NCI-H2171 (cell line): Measurements from ENCODE around the gene NDUFB10.
"Not testable (repeated sequence)": the region's sequence is repeated elsewhere in the genome, so short reads cannot be mapped to it uniquely, and the experiment has no call there.

Experiments
- DNase-seq: peaks from one replicate; lab custom pipeline; 2025; lab: John Stamatoyannopoulos, UW

The NDUFB10 gene

GRCh38 chr16:1946495-1947368 is 12.6 kb upstream of the NDUFB10 start:
- DNase-seq: no peak

- no peak for DNase-seq
Observed at GRCh38 chr16:1947369-1947670, 12.0 kb upstream of the NDUFB10 start.

GRCh38 chr16:1949507-1949906 is 9.8 kb upstream of the NDUFB10 start:
- no peak for DNase-seq

- no peak for DNase-seq
Observed at GRCh38 chr16:1950047-1950446, 9.3 kb upstream of the NDUFB10 start.

GRCh38 chr16:1950559-1950958 is 8.8 kb upstream of the NDUFB10 start:
- no peak for DNase-seq

- DNase-seq: no peak
Observed at GRCh38 chr16:1953734-1954133, 5.6 kb upstream of the NDUFB10 start.

- not testable (repeated sequence) for DNase-seq
Observed at GRCh38 chr16:1957434-1958142, 1.8 kb upstream of the NDUFB10 start.

GRCh38 chr16:1958143-1958491 is 1.2 kb upstream of the NDUFB10 start:
- not testable (repeated sequence) for DNase-seq

GRCh38 chr16:1958715-1959268 is 546 bp upstream of the NDUFB10 start:
- DNase-seq: no peak

- peak; percentile 76 for DNase-seq
Observed at GRCh38 chr16:1960665-1961630, 1.6 kb downstream of the NDUFB10 start.

- no peak for DNase-seq
Observed at GRCh38 chr16:1961651-1962067, 2.3 kb downstream of the NDUFB10 start.

- not testable (repeated sequence) for DNase-seq
Observed at GRCh38 chr16:1962161-1963153, 3.1 kb downstream of the NDUFB10 start.

- no peak for DNase-seq
Observed at GRCh38 chr16:1963806-1964505, 4.6 kb downstream of the NDUFB10 start.

- peak; percentile 97 for DNase-seq
Observed at GRCh38 chr16:1964506-1965395, 5.4 kb downstream of the NDUFB10 start, which contains the start of gene RPS2. RPS2 (minus strand) TSS chr16:1964826; CDS start chr16:1964625, 201 bp downstream.

GRCh38 chr16:1965396-1966001 is 6.2 kb downstream of the NDUFB10 start:
- no peak for DNase-seq

GRCh38 chr16:1966460-1966859 is 7.1 kb downstream of the NDUFB10 start, which contains the start of gene RNF151:
RNF151 (plus strand) TSS chr16:1966856; CDS start chr16:1966882, 26 bp downstream.
- DNase-seq: no peak

GRCh38 chr16:1968146-1968953 is 9.0 kb downstream of the NDUFB10 start:
- no peak for DNase-seq
